GM12873 (cell line): ENCODE data around the gene HNRNPU.

Experiments
- TF ChIP-seq, protein P1 (sequence below): IDR thresholded peaks from 2 replicates; pipeline ENCODE4 v1.5.1; 2012; ENCODE audit warnings: low read depth, mild to moderate bottlenecking, moderate library complexity, low read length, control low read depth; ENCODE audit not compliant: insufficient read depth; ENCODE audit errors: missing control alignments

Gene HNRNPU

GRCh38 chr1:244861683-244862082, 2.7 kb downstream of the HNRNPU start:
- TF ChIP-seq, protein P1, sequence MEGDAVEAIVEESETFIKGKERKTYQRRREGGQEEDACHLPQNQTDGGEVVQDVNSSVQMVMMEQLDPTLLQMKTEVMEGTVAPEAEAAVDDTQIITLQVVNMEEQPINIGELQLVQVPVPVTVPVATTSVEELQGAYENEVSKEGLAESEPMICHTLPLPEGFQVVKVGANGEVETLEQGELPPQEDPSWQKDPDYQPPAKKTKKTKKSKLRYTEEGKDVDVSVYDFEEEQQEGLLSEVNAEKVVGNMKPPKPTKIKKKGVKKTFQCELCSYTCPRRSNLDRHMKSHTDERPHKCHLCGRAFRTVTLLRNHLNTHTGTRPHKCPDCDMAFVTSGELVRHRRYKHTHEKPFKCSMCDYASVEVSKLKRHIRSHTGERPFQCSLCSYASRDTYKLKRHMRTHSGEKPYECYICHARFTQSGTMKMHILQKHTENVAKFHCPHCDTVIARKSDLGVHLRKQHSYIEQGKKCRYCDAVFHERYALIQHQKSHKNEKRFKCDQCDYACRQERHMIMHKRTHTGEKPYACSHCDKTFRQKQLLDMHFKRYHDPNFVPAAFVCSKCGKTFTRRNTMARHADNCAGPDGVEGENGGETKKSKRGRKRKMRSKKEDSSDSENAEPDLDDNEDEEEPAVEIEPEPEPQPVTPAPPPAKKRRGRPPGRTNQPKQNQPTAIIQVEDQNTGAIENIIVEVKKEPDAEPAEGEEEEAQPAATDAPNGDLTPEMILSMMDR: no peak

- TF ChIP-seq, protein P1: no peak
These were observed 3.3 kb downstream of the HNRNPU start for GRCh38 chr1:244860914-244861610.

DNA sequence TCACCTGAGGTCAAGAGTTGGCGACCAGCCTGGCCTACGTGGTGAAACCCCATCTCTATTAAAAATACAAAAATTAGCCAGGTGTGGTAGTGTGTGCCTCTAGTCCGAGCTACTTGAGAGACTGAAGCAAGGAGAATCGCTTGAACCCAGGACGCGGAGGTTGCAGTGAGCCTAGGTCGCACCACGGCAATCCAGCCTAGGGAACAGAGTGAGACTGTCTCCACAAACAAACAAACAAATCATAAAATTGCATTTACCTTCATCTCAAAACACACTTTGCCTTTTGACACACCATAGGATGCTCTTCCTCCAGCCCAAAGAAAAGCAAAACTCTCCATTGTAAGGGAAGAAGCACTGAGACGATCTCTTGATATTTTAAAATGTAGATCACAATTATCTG, 4.3 kb downstream of the HNRNPU start:
- TF ChIP-seq, protein P1: no peak

GRCh38 chr1:244858357-244858756, 6.0 kb downstream of the HNRNPU start:
- TF ChIP-seq, protein P1: no peak

DNA sequence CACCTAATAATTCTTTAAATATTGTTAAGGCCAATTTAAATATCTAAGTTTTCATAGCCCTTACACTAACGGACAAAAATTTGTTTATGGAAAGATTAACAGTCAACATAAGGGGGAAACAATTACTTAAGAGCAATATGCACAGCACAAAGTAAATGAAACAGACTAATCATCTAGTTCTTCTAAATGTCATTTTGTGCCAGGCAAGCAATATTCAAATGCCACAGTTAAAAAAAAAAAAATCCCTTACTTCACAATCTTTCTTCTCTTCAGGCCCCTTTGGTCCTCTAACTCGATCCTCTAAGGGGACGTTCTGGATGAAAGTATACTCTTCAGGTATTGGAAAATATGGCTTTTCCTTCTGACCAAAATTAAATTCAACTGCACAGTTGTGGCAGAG, 6.6 kb downstream of the HNRNPU start:
- TF ChIP-seq, protein P1: no peak

- TF ChIP-seq, protein P1: no peak
These were observed 9.3 kb downstream of the HNRNPU start for GRCh38 chr1:244854865-244855578.

DNA sequence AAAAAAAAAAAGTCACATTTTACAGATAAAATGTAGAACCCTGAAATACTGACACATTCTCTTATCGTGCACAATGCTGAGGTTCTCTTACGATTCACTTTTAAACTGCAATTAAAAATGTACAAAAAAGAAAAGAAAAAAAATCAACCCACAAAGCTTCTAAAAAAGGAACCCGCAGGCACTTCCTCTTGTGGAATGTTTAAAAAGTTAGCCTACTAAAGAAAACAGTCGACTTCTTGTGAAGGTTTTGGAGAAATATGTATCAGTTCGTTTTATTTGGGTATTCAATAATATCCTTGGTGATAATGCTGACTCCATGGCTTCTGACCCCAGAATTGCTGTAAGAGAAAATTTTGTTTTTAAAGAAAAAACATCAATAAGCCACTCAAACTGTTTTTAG, 10.2 kb downstream of the HNRNPU start:
- TF ChIP-seq, protein P1: no peak
